ENCODE measurements around the gene WDFY3. TPM values are rescaled to one million over a fixed set of nuclear protein-coding genes. Genes with fewer than 3 reads are reported as not detected.

Gene WDFY3
- total RNA-seq, 4 donors from 2014 or later = 79.2 to 244 (median 119) TPM

DNA sequence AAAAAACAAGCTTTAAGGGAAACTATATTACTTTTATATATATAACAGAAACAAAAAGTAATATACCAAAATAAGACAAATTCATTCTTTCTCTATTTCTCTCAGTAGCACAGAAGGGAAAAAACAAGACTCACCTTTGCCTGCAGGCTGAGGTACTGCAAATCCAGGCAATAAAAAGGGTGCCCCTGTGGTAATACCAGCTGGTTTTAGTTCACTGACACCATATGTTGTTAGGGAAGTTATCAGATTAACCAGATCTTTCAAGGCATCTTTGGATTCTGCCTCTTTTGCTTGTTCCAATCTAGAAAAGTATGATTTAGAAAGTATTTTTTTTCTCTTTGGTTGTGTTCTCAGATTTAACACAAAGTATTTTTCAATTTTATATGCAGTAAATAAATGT lies 139.8 kb downstream of the WDFY3 start:
- H3K4me3 ChIP-seq = no peak overlapping the region
- no peak for TF ChIP-seq EP300 (IDR thresholded peaks at IDR 0.05)
- TF ChIP-seq POLR2AphosphoS5 (IDR thresholded peaks at IDR 0.05) = no peak
- TF ChIP-seq POLR2A (IDR thresholded peaks at IDR 0.05) = no peak
- TF ChIP-seq, protein P1, sequence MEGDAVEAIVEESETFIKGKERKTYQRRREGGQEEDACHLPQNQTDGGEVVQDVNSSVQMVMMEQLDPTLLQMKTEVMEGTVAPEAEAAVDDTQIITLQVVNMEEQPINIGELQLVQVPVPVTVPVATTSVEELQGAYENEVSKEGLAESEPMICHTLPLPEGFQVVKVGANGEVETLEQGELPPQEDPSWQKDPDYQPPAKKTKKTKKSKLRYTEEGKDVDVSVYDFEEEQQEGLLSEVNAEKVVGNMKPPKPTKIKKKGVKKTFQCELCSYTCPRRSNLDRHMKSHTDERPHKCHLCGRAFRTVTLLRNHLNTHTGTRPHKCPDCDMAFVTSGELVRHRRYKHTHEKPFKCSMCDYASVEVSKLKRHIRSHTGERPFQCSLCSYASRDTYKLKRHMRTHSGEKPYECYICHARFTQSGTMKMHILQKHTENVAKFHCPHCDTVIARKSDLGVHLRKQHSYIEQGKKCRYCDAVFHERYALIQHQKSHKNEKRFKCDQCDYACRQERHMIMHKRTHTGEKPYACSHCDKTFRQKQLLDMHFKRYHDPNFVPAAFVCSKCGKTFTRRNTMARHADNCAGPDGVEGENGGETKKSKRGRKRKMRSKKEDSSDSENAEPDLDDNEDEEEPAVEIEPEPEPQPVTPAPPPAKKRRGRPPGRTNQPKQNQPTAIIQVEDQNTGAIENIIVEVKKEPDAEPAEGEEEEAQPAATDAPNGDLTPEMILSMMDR (IDR thresholded peaks at IDR 0.05) = no peak
- no peak for DNase-seq (ENCODE audit: low spot score in 2 of 2)
- H3K36me3 ChIP-seq = peaks cover 33% of the 10 kb centered on the region
- H3K4me1 ChIP-seq = no peaks in the 10 kb centered on the region
- no peaks in the 10 kb centered on the region for H3K9me3 ChIP-seq
- no peaks in the 10 kb centered on the region for H3K27me3 ChIP-seq
- no peak overlapping the region for H3K27ac ChIP-seq

DNA sequence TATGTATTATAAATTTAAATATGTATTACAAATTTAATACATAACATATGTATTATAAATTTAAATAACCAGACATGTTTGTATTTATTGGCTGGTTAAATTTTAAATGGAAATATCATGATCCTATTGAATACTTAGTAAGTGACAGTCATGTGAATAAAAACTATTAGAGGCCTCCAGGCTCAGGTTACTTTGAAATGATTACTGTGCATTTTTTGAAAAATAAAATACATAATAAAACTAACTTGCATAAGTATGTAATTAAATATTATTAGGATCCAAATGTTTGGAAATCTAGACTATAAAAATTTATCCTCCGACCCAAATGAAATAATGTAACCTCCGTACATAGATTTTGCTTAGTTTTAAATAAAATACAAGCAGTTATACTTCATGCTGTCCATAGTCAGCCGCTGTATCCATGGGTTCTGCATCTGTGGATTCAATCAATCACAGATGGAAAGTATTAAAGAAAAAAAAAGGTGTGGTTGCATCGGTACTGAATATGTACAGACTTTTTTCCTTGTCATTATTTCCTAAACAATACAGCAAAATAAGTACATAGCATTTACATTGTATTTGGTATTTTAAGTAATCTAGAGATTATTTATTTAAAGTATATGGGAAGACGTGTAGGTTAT lies 140.7 kb downstream of the WDFY3 start:
- no peak for TF ChIP-seq EP300 (IDR thresholded peaks at IDR 0.05)
- TF ChIP-seq, protein P1 (IDR thresholded peaks at IDR 0.05) = no peak
- TF ChIP-seq POLR2AphosphoS5 (IDR thresholded peaks at IDR 0.05) = no peak
- TF ChIP-seq POLR2A (IDR thresholded peaks at IDR 0.05) = no peak
- H3K27ac ChIP-seq = no peak overlapping the region
- no peaks in the 10 kb centered on the region for H3K4me1 ChIP-seq
- peaks cover 35% of the 10 kb centered on the region for H3K36me3 ChIP-seq
- DNase-seq (ENCODE audit: low spot score in 2 of 2) = no peak
- H3K27me3 ChIP-seq = no peaks in the 10 kb centered on the region
- 88% methylated on average over 5 of the region's 5 CpGs for WGBS
- H3K4me3 ChIP-seq = no peak overlapping the region
- no peaks in the 10 kb centered on the region for H3K9me3 ChIP-seq

DNA sequence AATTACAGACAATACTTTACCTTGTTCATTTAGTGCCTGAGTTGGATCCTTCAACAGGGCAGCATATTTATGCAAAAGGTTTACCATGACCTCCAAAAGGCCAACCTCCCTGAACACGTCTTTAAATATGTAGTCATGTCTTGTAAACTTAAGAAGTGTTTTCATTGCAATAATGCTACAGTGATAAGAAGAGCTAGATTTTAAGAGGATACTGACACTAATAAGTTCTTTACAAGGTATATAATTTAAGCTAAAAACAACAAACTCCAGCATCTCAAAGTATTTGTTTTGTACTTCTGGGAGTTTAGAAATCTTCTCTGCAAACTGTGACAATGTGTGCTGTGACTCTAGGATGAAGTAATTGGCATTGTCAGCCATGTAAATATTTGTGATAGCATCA lies 145.4 kb downstream of the WDFY3 start:
- TF ChIP-seq EP300 (IDR thresholded peaks at IDR 0.05) = no peak
- TF ChIP-seq, protein P1 (IDR thresholded peaks at IDR 0.05) = no peak
- TF ChIP-seq POLR2A (IDR thresholded peaks at IDR 0.05) = no peak
- TF ChIP-seq POLR2AphosphoS5 (IDR thresholded peaks at IDR 0.05) = no peak
- peaks cover 41% of the 10 kb centered on the region for H3K36me3 ChIP-seq
- no peaks in the 10 kb centered on the region for H3K9me3 ChIP-seq
- no peaks in the 10 kb centered on the region for H3K4me1 ChIP-seq
- H3K4me3 ChIP-seq = no peak overlapping the region
- H3K27me3 ChIP-seq = no peaks in the 10 kb centered on the region
- no peak for DNase-seq (ENCODE audit: low spot score in 2 of 2)
- no peak overlapping the region for H3K27ac ChIP-seq
- 93% methylated on average over 1 of the region's 1 CpG for whole genome bisulfite sequencing

DNA sequence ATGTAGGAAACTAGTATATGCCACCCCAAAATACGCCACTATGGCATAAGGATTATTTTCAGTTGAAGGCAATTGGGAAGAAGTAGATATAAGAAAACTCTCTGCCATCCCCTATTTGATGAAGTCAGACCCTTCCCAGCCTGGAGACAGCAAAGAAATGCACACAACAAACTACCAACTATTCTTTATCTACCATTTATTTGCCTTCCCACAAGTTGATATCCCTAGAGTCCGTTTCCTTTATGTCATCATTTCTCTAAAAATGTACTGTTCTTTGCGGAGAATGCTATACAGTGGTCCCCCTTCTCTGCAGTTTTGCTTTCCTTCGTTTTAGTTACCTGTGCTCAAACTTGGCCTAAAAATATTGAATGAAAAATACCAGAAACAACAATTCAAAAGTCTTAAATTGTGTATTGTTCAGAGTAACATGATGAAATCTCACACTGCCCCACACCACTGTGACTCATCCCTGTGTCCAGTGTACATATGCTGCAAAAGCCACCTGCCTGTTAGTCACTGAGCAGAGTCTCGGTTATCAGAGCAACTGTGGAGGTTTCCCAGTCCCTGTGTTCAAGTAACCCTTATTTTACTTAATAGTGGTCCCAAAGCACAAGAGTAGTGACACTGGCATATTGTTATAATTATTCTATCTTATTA lies 152.3 kb downstream of the WDFY3 start:
- no peak for TF ChIP-seq POLR2A (IDR thresholded peaks at IDR 0.05)
- TF ChIP-seq POLR2AphosphoS5 (IDR thresholded peaks at IDR 0.05) = no peak
- TF ChIP-seq, protein P1 (IDR thresholded peaks at IDR 0.05) = no peak
- TF ChIP-seq EP300 (IDR thresholded peaks at IDR 0.05) = no peak
- Histone ChIP-seq H3K27me3 (no peaks in the 10 kb centered on the region), H3K4me3 (no peak overlapping the region), H3K9me3 (no peaks in the 10 kb centered on the region), H3K36me3 (peaks cover 43% of the 10 kb centered on the region), H3K4me1 (no peaks in the 10 kb centered on the region), H3K27ac (no peak overlapping the region)
- no peak for DNase-seq (ENCODE audit: low spot score in 2 of 2)
- WGBS = 93% methylated on average over 5 of the region's 5 CpGs

DNA sequence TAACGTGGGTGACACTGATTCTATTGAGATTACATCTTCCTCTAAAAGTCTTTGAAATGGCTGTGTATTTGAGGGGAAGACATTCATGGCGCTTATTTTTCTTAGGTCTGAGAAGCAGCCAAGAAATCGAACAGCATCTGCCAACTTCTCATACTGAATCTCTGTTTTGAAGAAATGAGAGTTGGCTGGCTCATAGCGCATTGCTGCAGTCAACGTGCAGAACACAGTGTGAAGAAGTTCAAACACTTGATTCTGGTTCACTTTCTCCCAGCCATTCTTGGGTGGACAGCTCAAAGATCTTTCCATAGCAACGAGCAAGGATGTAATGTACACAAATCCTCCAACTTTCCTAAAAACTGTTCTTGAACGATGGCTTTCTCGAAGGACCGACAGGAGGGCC lies 156.5 kb downstream of the WDFY3 start:
- TF ChIP-seq EP300 (IDR thresholded peaks at IDR 0.05) = no peak
- H3K4me1 ChIP-seq = no peaks in the 10 kb centered on the region
- H3K27ac ChIP-seq = no peak overlapping the region
- H3K36me3 ChIP-seq = peaks cover 22% of the 10 kb centered on the region
- 87% methylated on average over 9 of the region's 9 CpGs for WGBS
- H3K27me3 ChIP-seq = no peaks in the 10 kb centered on the region
- no peaks in the 10 kb centered on the region for H3K9me3 ChIP-seq
- H3K4me3 ChIP-seq = no peak overlapping the region
- DNase-seq (ENCODE audit: low spot score in 2 of 2) = no peak

Measured in suprapubic skin (tissue), 4 donors.